ENCODE data around the gene C1orf35.

DNA sequence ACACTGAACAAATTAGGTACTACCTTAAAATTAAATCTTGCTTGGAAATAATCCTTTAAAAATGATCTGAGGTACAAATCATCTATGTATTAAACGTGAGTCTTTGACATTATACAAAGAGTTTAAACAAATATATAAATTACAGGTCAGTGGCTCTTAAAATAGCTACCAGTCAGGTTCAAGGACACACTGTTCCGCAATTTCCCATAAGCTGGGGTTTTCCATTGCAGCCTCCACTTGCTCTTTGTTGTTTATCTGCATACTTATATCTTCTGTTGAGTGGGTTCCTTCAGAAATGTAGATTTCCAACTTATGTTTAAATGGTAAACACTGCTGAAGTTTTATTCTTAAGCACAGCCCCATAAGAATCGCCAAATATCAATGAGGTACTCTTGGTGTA, 11.7 kb upstream of the C1orf35 start:
- TF ChIP-seq POLR2A (IDR thresholded peaks at IDR 0.05) (no peak), POLR2AphosphoS5 (IDR thresholded peaks at IDR 0.05; ENCODE audit: insufficient read depth in 1 of 2, low read depth in 1 of 2) (no peak)
- TF ChIP-seq, protein P1, sequence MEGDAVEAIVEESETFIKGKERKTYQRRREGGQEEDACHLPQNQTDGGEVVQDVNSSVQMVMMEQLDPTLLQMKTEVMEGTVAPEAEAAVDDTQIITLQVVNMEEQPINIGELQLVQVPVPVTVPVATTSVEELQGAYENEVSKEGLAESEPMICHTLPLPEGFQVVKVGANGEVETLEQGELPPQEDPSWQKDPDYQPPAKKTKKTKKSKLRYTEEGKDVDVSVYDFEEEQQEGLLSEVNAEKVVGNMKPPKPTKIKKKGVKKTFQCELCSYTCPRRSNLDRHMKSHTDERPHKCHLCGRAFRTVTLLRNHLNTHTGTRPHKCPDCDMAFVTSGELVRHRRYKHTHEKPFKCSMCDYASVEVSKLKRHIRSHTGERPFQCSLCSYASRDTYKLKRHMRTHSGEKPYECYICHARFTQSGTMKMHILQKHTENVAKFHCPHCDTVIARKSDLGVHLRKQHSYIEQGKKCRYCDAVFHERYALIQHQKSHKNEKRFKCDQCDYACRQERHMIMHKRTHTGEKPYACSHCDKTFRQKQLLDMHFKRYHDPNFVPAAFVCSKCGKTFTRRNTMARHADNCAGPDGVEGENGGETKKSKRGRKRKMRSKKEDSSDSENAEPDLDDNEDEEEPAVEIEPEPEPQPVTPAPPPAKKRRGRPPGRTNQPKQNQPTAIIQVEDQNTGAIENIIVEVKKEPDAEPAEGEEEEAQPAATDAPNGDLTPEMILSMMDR (IDR thresholded peaks at IDR 0.05) = no peak
